ENCODE measurements around the gene C17orf67. TPM values are rescaled to one million over a fixed set of nuclear protein-coding genes. Genes with fewer than 3 reads are reported as not detected.

C17orf67 gene
- total and polyA plus RNA-seq, 2 of the 13 experiments (the other 11 are each of a cell fraction or from before 2014, with no cell fraction given): 0.41 to 0.86 TPM

DNA sequence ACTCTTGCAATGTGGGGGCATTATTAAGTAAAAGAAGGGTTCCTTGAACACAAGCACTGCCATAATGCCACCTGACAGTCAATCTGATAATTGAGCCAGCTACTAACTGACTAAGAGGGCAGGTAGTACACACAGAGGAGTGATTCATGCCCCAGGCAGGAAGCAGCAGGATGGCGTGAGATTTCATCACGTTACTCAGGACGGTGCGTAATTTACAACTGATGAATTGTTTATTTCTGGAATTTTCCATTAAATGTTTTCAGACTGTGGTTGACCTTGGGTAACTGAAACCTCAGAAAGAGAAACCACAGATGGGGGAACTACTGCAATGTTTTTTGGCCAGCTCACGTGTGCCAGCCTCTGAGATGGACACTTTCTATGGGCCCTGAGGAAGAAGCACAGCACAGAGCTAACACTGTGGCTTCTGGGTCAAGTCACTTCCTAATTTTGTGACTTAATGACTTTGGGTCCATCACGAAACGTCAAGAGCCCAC is 46.7 kb downstream of the C17orf67 start (continued):
- TF ChIP-seq ZNF670 (CRISPR knock-in tag; IDR thresholded peaks at IDR 0.05; ENCODE audit: borderline replicate concordance): no peak
- TF ChIP-seq SUZ12 (IDR thresholded peaks at IDR 0.05; ENCODE audit: low read depth, low read length): no peak
- TF ChIP-seq, protein P1, sequence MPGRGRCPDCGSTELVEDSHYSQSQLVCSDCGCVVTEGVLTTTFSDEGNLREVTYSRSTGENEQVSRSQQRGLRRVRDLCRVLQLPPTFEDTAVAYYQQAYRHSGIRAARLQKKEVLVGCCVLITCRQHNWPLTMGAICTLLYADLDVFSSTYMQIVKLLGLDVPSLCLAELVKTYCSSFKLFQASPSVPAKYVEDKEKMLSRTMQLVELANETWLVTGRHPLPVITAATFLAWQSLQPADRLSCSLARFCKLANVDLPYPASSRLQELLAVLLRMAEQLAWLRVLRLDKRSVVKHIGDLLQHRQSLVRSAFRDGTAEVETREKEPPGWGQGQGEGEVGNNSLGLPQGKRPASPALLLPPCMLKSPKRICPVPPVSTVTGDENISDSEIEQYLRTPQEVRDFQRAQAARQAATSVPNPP (CRISPR knock-in tag; IDR thresholded peaks at IDR 0.05): no peak
- TF ChIP-seq, protein P2, sequence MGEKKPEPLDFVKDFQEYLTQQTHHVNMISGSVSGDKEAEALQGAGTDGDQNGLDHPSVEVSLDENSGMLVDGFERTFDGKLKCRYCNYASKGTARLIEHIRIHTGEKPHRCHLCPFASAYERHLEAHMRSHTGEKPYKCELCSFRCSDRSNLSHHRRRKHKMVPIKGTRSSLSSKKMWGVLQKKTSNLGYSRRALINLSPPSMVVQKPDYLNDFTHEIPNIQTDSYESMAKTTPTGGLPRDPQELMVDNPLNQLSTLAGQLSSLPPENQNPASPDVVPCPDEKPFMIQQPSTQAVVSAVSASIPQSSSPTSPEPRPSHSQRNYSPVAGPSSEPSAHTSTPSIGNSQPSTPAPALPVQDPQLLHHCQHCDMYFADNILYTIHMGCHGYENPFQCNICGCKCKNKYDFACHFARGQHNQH (CRISPR knock-in tag; IDR thresholded peaks at IDR 0.05): no peak
- no peak for TF ChIP-seq ZNF572 (CRISPR knock-in tag; IDR thresholded peaks at IDR 0.05)
- TF ChIP-seq CEBPG (CRISPR knock-in tag; IDR thresholded peaks at IDR 0.05): peak; percentile 53
- no peak for TF ChIP-seq ZNF629 (CRISPR knock-in tag; conservative IDR thresholded peaks at IDR 0.05)
- TF ChIP-seq RARG (CRISPR knock-in tag; IDR thresholded peaks at IDR 0.05; ENCODE audit: low read depth): no peak
- TF ChIP-seq ZNF335 (CRISPR knock-in tag; IDR thresholded peaks at IDR 0.05): no peak
- no peak for TF ChIP-seq JARID2 (CRISPR knock-in tag; IDR thresholded peaks at IDR 0.05; ENCODE audit: insufficient replicate concordance)
- no peak for TF ChIP-seq FOXK2 (IDR thresholded peaks at IDR 0.05)
- TF ChIP-seq, protein P3, sequence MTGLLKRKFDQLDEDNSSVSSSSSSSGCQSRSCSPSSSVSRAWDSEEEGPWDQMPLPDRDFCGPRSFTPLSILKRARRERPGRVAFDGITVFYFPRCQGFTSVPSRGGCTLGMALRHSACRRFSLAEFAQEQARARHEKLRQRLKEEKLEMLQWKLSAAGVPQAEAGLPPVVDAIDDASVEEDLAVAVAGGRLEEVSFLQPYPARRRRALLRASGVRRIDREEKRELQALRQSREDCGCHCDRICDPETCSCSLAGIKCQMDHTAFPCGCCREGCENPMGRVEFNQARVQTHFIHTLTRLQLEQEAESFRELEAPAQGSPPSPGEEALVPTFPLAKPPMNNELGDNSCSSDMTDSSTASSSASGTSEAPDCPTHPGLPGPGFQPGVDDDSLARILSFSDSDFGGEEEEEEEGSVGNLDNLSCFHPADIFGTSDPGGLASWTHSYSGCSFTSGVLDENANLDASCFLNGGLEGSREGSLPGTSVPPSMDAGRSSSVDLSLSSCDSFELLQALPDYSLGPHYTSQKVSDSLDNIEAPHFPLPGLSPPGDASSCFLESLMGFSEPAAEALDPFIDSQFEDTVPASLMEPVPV (CRISPR knock-in tag; IDR thresholded peaks at IDR 0.05): no peak
- peak; percentile 34; the same call in 1 of the 2 replicates for TF ChIP-seq THAP11 (CRISPR knock-in tag; IDR thresholded peaks at IDR 0.05)
- TF ChIP-seq SIX1 (CRISPR knock-in tag; IDR thresholded peaks at IDR 0.05; ENCODE audit: borderline replicate concordance): no peak
- no peak for TF ChIP-seq ZNF484 (CRISPR knock-in tag; IDR thresholded peaks at IDR 0.05; ENCODE audit: borderline replicate concordance, low read depth)
- TF ChIP-seq CREB1 (IDR thresholded peaks at IDR 0.05): no peak
- TF ChIP-seq CREB1 (CRISPR knock-in tag; IDR thresholded peaks at IDR 0.05): no peak
- TF ChIP-seq HDAC1 (CRISPR knock-in tag; IDR thresholded peaks at IDR 0.05): no peak
- TF ChIP-seq ZNF691 (CRISPR knock-in tag; IDR thresholded peaks at IDR 0.05; ENCODE audit: borderline replicate concordance, low read depth): no peak
- TF ChIP-seq ATF4 (CRISPR knock-in tag; IDR thresholded peaks at IDR 0.05): peak in 1 of 2 experiments; percentile 94; a peak in 2 of 4 replicates
- no peak for TF ChIP-seq CBX1 (IDR thresholded peaks at IDR 0.05; ENCODE audit: low read depth)
- TF ChIP-seq, protein P4, sequence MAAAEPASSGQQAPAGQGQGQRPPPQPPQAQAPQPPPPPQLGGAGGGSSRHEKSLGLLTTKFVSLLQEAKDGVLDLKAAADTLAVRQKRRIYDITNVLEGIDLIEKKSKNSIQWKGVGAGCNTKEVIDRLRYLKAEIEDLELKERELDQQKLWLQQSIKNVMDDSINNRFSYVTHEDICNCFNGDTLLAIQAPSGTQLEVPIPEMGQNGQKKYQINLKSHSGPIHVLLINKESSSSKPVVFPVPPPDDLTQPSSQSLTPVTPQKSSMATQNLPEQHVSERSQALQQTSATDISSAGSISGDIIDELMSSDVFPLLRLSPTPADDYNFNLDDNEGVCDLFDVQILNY (CRISPR knock-in tag; conservative IDR thresholded peaks at IDR 0.05): no peak
- TF ChIP-seq PHB2 (IDR thresholded peaks at IDR 0.05; ENCODE audit: partially characterized antibody): no peak
- TF ChIP-seq, protein P5, sequence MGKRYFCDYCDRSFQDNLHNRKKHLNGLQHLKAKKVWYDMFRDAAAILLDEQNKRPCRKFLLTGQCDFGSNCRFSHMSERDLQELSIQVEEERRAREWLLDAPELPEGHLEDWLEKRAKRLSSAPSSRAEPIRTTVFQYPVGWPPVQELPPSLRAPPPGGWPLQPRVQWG (CRISPR knock-in tag; IDR thresholded peaks at IDR 0.05; ENCODE audit: borderline replicate concordance, low read depth): no peak
- TF ChIP-seq ELF3 (CRISPR knock-in tag; IDR thresholded peaks at IDR 0.05): 0 out of 2 replicates have a peak, but pooled peaks have one; percentile 16
- no peak for TF ChIP-seq TBP (CRISPR knock-in tag; IDR thresholded peaks at IDR 0.05)
